Lower leg skin (tissue), 3 donors: Measurements from ENCODE around the gene IRF2.

Experiments used
- POLR2A ChIP-seq, 2 donors: fragments of 450-650 bp; IDR thresholded peaks; one replicate each; pipeline ENCODE4 v1.6.1; 2016 to 2017; ENCODE audit warnings: antibody characterized with exemption in 2 of 2, mild to moderate bottlenecking in 1 of 2, moderate library complexity in 1 of 2
- TF ChIP-seq, protein P1 (sequence below), 3 donors: fragments of 450-650 bp; IDR thresholded peaks; one replicate each; pipeline ENCODE4 v1.5.1; 2016; ENCODE audit warnings: antibody characterized with exemption in 3 of 3, mild to moderate bottlenecking in 3 of 3, moderate library complexity in 2 of 3

DNA sequence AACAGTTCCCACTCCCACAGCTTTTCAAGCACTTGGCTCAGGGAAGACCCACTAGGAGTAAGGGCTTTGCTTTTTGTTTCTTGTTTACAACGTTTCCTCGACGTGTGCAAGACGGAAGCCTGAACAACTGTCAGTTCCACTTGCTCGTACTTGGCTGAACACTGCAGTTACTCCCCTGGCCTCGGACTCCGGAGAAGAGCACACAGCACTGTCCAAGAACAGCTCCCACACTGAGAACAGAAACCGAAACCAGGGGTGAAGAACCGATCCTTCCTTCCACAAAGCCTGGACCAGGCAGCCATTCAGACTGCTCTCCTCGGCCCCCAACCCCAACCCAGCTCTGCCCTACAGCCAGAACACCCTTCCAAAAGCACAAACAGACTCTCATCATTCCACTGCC lies 25.5 kb downstream of the IRF2 start:
- TF ChIP-seq, protein P1, sequence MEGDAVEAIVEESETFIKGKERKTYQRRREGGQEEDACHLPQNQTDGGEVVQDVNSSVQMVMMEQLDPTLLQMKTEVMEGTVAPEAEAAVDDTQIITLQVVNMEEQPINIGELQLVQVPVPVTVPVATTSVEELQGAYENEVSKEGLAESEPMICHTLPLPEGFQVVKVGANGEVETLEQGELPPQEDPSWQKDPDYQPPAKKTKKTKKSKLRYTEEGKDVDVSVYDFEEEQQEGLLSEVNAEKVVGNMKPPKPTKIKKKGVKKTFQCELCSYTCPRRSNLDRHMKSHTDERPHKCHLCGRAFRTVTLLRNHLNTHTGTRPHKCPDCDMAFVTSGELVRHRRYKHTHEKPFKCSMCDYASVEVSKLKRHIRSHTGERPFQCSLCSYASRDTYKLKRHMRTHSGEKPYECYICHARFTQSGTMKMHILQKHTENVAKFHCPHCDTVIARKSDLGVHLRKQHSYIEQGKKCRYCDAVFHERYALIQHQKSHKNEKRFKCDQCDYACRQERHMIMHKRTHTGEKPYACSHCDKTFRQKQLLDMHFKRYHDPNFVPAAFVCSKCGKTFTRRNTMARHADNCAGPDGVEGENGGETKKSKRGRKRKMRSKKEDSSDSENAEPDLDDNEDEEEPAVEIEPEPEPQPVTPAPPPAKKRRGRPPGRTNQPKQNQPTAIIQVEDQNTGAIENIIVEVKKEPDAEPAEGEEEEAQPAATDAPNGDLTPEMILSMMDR (IDR thresholded peaks at IDR 0.05) = no peak
- no peak for TF ChIP-seq POLR2A (IDR thresholded peaks at IDR 0.05)
